HepG2 (cell line): Measurements from ENCODE around the gene SULT6B1.
"Not testable (repeated sequence)": the region's sequence is repeated elsewhere in the genome, so short reads cannot be mapped to it uniquely, and the experiment has no call there.

Experiments used
- GTF2F1 ChIP-seq: fragments of 150-350 bp; IDR thresholded peaks from 2 replicates; pipeline ENCODE4 v1.6.1; 2014; ENCODE audit warnings: low read length
- MEIS1 ChIP-seq: sonication (generic); formaldehyde crosslinking; IDR thresholded peaks from 2 replicates; pipeline ENCODE4 v1.9.0; 2021; ENCODE audit warnings: mild to moderate bottlenecking, missing genetic modification reagents, moderate library complexity, borderline replicate concordance
- PCBP1 ChIP-seq: fragments of 200-400 bp; formaldehyde crosslinking; IDR thresholded peaks from 2 replicates; pipeline ENCODE4 v1.6.1; 2017; ENCODE audit warnings: mild to moderate bottlenecking, low read depth, low read length, borderline replicate concordance
- STAG1 ChIP-seq: sonication (generic); formaldehyde crosslinking; IDR thresholded peaks from 2 replicates; pipeline ENCODE4 v1.4.0; 2020; ENCODE audit warnings: missing genetic modification reagents

GRCh38 chr2:37225129-37225528 is 36.7 kb upstream of the SULT6B1 start:
- TF ChIP-seq GTF2F1; MEIS1 (CRISPR knock-in tag); PCBP1; STAG1 (CRISPR knock-in tag): not testable (repeated sequence)
